Astrocyte of the cerebellum (primary cell): Measurements from ENCODE around the gene NTN4.

Source experiments
- DNase-seq: peaks from one replicate; pipeline ENCODE4 v3.0.0-alpha.2; 2011; ENCODE audit warnings: low read depth
- H3K4me3 ChIP-seq: 2 replicates; pipeline ENCODE4 v1.5.1; 2011; ENCODE audit warnings: mild to moderate bottlenecking, low read depth, low read length, moderate library complexity
- CTCF ChIP-seq: IDR thresholded peaks from 2 replicates; pipeline ENCODE4 v1.5.1; 2012; ENCODE audit warnings: low read length, low read depth, moderate library complexity, mild to moderate bottlenecking; ENCODE audit errors: missing control alignments
- in situ Hi-C: cut with HindIII; loops from 2 replicates; pipeline ENCODE4 v1.10.0; 2017; ENCODE audit warnings: low sequenced_read_pairs

The NTN4 gene

GRCh38 chr12:95717316-95717928, 73.1 kb downstream of the NTN4 start:
- in situ Hi-C loops = no loop called here
- H3K4me3 ChIP-seq = no peak overlapping the region
- no peak for TF ChIP-seq CTCF
- no peak for DNase-seq

DNA sequence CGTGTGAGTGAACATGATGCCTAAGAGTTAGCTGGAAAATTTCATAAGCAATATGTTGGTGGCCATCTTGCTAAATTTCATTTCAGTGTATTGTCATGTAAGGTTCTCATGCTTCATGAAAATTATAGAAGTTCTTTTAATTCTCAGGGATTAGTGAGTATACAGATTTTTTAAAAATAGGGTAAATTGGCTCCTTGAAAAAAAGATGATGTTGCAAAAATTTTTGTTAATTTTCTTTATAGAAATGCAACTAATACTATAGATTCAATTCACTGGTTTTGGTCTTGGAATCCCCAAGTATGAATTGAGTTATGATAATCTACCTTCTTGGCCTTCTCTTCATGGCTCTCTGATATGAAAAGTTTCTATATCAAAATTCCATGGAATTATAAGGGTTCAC, 75.4 kb downstream of the NTN4 start:
- no peak overlapping the region for H3K4me3 ChIP-seq
- no peak for DNase-seq
- no peak for TF ChIP-seq CTCF
- in situ Hi-C loops = no loop called here

DNA sequence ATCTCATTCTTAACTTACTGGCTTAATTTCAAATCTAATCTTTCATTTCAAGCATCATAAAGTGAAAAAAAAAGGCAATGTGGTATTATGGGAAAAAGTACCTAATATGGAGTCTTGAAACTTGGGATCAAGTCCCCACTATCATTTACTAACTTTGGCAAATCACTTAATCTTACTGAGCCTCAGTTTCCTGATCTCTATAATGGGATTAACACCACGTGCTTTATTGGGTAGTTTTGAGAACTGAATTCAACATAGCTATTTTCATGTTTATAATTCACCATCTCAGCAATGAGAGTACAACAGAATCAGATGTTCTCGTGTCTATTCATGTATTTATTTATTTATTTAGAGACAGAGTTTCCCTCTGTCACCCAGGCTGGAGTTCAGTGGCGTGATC, 78.3 kb downstream of the NTN4 start:
- H3K4me3 ChIP-seq = no peak overlapping the region
- DNase-seq = no peak
- in situ Hi-C loops = no loop called here
- no peak for TF ChIP-seq CTCF

GRCh38 chr12:95710386-95710785, 80.2 kb downstream of the NTN4 start:
- no peak for TF ChIP-seq CTCF
- in situ Hi-C loops = no loop called here
- DNase-seq = no peak
- H3K4me3 ChIP-seq = no peak overlapping the region

DNA sequence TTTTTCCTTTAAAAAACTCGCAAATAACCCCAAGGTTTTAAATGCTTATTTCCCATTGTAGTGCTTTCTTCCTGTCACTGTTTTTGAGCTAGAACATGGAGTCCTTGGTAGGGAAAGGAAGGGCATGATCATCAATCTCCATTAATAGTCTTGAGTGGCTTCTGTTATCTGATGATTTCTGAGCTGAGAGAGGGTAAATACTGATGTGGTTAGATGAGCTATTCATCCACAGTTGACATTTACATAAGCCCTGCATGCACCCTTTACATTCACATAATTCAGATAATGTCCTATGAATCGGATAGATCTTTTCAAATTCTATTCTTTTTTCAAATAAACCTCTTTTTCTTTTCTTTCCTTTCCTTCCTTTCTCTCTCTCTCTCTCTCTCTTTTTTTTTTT, 81.4 kb downstream of the NTN4 start:
- in situ Hi-C loops = no loop called here
- DNase-seq = no peak
- no peak overlapping the region for H3K4me3 ChIP-seq
- TF ChIP-seq CTCF = no peak

- TF ChIP-seq CTCF = no peak
- in situ Hi-C loops = no loop called here
- H3K4me3 ChIP-seq = no peak overlapping the region
- no peak for DNase-seq
Observed at GRCh38 chr12:95705143-95705542, 85.4 kb downstream of the NTN4 start.
